Measurements from ENCODE around the gene ANXA9. TPM values are rescaled to one million over a fixed set of nuclear protein-coding genes. Genes with fewer than 3 reads are reported as not detected.
A peak's percentile ranks its signal among the peaks of the same experiment; 100 is the strongest.

Gene ANXA9
- total RNA-seq, 2 experiments from 2014 or later: 0.65 to 1.1 TPM

- no peaks in the 10 kb centered on the region for H3K9me2 ChIP-seq (ENCODE audit: insufficient read depth, low read length)
- no peak for DNase-seq (ENCODE audit: low spot score)
- no peak overlapping the region for H3K27ac ChIP-seq (ENCODE audit: low read depth, low read length, poor library complexity, severe bottlenecking)
- H3K9me3 ChIP-seq (ENCODE audit: low read length): no peaks in the 10 kb centered on the region
- TF ChIP-seq CTCF (conservative IDR thresholded peaks at IDR 0.05; ENCODE audit: low read length): no peak
- TF ChIP-seq EZH2phosphoT487 (IDR thresholded peaks at IDR 0.05; ENCODE audit: borderline replicate concordance, low read depth, low read length): no peak
- POLR2A ChIA-PET: interaction anchor here (0.8 kb wide), 1 partner anchor 702 kb away, joined by 5 read pairs; no protein-coding TSS in a partner anchor
- BruUV-seq (replicated peaks): no TSS peak
- peaks cover 23% of the 10 kb centered on the region for H3K4me1 ChIP-seq (ENCODE audit: insufficient read depth, low read length, poor library complexity, severe bottlenecking)
- no peaks in the 10 kb centered on the region for H4K20me1 ChIP-seq (ENCODE audit: insufficient read depth, low read length)
- intact Hi-C loops (cut with micrococcal nuclease; ENCODE audit: unreplicated experiment): loop anchor here (10.0 kb wide), 1 partner anchor 506 kb away; no protein-coding TSS in a partner anchor
- peaks cover 40% of the 10 kb centered on the region; the same call in 1 of the 2 replicates for H3K79me2 ChIP-seq (ENCODE audit: insufficient read depth, low read depth, low read length)
- H3K36me3 ChIP-seq (ENCODE audit: insufficient read depth, low read length): peaks cover 32% of the 10 kb centered on the region
- no peak overlapping the region for H3K4me3 ChIP-seq (ENCODE audit: low read depth, low read length, poor library complexity, severe bottlenecking)
- no peak overlapping the region for H3K4me2 ChIP-seq (ENCODE audit: low read length)
- H2AFZ ChIP-seq (ENCODE audit: low read length): no peak overlapping the region
- CTCF ChIA-PET (ENCODE audit: unreplicated experiment): interaction anchor here (0.5 kb wide), 1 partner anchor 274 kb away, joined by 3 read pairs; the partner anchor contains the start of gene GOLPH3L
Observed at GRCh38 chr1:150970808-150971582, 11.1 kb upstream of the ANXA9 start.

- TF ChIP-seq EZH2phosphoT487 (IDR thresholded peaks at IDR 0.05; ENCODE audit: borderline replicate concordance, low read depth, low read length) (no peak), CTCF (conservative IDR thresholded peaks at IDR 0.05; ENCODE audit: low read length) (0 out of 2 replicates have a peak, but pooled peaks have one; percentile 37)
- ChIA-PET POLR2A (no interaction called here), CTCF (ENCODE audit: unreplicated experiment) (interaction anchor here (0.5 kb wide), 1 partner anchor 275 kb away, joined by 3 read pairs; the partner anchor contains the start of gene GOLPH3L)
- Histone ChIP-seq H3K27ac (ENCODE audit: low read depth, low read length, poor library complexity, severe bottlenecking) (peak overlapping the region; percentile 72), H3K4me1 (ENCODE audit: insufficient read depth, low read length, poor library complexity, severe bottlenecking) (peaks cover 26% of the 10 kb centered on the region), H2AFZ (ENCODE audit: low read length) (no peak overlapping the region), H3K4me3 (ENCODE audit: low read depth, low read length, poor library complexity, severe bottlenecking) (peak overlapping the region; percentile 80), H4K20me1 (ENCODE audit: insufficient read depth, low read length) (no peaks in the 10 kb centered on the region), H3K9me3 (ENCODE audit: low read length) (no peaks in the 10 kb centered on the region), H3K4me2 (ENCODE audit: low read length) (peak overlapping the region; percentile 83), H3K36me3 (ENCODE audit: insufficient read depth, low read length) (peaks cover 24% of the 10 kb centered on the region), H3K79me2 (ENCODE audit: insufficient read depth, low read depth, low read length) (peaks cover 40% of the 10 kb centered on the region; the same call in 1 of the 2 replicates), H3K9me2 (ENCODE audit: insufficient read depth, low read length) (no peaks in the 10 kb centered on the region)
- intact Hi-C loops (cut with micrococcal nuclease; ENCODE audit: unreplicated experiment): loop anchor here (10.0 kb wide), 1 partner anchor 507 kb away; no protein-coding TSS in a partner anchor
- DNase-seq (ENCODE audit: low spot score): peak; percentile 32
- BruUV-seq (replicated peaks): no TSS peak
Observed at GRCh38 chr1:150971583-150972416, 10.3 kb upstream of the ANXA9 start.

Data from OCI-LY7 (cell line).